ENCODE measurements around the gene CAPN7. TPM values are rescaled to one million over a fixed set of nuclear protein-coding genes. Genes with fewer than 3 reads are reported as not detected.

Gene CAPN7
- total RNA-seq, 5 donors from 2014 or later (not counting 1 experiment from before 2014, with no cell fraction given): 62.2 to 82.5 (median 74.6) TPM

DNA sequence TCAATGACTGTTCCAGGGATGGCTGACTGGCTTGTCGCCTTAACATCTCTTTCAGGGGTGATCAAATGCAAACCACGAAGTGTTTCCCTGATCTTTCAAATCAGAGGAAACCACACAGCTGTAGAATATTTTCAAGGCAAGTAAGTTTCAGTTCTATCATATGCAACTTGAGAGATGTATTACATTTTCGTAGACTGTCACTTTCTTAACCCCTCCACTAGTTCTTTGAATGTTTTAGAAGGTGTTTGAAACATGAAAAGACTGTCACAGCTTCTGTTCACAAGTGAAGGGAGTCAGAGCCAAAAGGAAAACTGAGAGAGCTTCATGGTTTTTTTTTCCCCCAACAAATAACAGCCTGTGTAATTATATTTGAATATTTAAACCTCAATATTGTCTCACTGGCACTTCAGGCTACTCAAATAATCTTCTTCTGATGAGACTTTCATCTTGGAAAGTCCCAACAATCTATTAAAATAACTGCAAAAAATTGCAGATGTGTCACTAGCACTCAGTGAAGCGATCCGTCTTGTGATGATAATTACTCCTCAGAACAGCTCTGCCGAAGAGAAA is 25.9 kb upstream of the CAPN7 start:
- Histone ChIP-seq H3K9me3 (no peaks in the 10 kb centered on the region), H3K36me3 (ENCODE audit: control insufficient read depth in 2 of 2, extremely low read depth in 1 of 2, insufficient read depth in 1 of 2, low read length in 1 of 2) (no peaks in the 10 kb centered on the region), H3K4me3 (ENCODE audit: control insufficient read depth in 1 of 2, extremely low read depth in 1 of 2, low read length in 1 of 2) (no peak overlapping the region), H3K4me1 (ENCODE audit: control insufficient read depth in 1 of 2, extremely low read depth in 1 of 2, insufficient read depth in 2 of 2, low read length in 2 of 2) (peaks cover 0 to 6% of the 10 kb centered on the region in 2 experiments), H3K27ac (ENCODE audit: low read length) (no peak overlapping the region), H3K27me3 (replicated peaks in 1 of 2; ENCODE audit: control insufficient read depth in 2 of 2, extremely low read depth in 1 of 2, insufficient read depth in 2 of 2, low read length in 1 of 2) (peaks cover 0 to 7% of the 10 kb centered on the region in 2 experiments)
- Mint-ChIP-seq H3K36me3 (no peaks in the 10 kb centered on the region), H3K4me1 (peaks cover 9 to 10% (median 9%) of the 10 kb centered on the region in 3 donors), H3K4me3 (no peak overlapping the region), H3K27ac (no peak overlapping the region), H3K27me3 (peaks cover 12 to 22% of the 10 kb centered on the region in 2 donors), H3K9me3 (no peaks in the 10 kb centered on the region)
- ATAC-seq (replicated peaks in 1 of 4): peak in 1 of 4 experiments; percentile 51
- no peak for DNase-seq
- POLR2A ChIA-PET: no interaction called here
- WGBS (ENCODE audit: insufficient coverage): 40% methylated on average over 2 of the region's 6 CpGs
- CTCF ChIA-PET: interaction anchor here in 1 of 2 donors (0.6 kb wide), 1 partner anchor 10 kb away, joined by 3 read pairs; no protein-coding TSS in a partner anchor

- POLR2A ChIA-PET: no interaction called here
- no CpG with 5 or more reads among the region's 1 CpG for WGBS (ENCODE audit: insufficient coverage)
Measured at GRCh38 chr3:15181511-15181910, 24.5 kb upstream of the CAPN7 start.

GRCh38 chr3:15181963-15182362 is 24.1 kb upstream of the CAPN7 start:
- H3K9me3 Mint-ChIP-seq: no peaks in the 10 kb centered on the region
- H3K27me3 Mint-ChIP-seq: peaks cover 4 to 21% of the 10 kb centered on the region in 2 donors
- H3K27ac Mint-ChIP-seq: no peak overlapping the region
- ChIA-PET POLR2A (interaction anchor here in 1 of 2 donors (0.7 kb wide), 1 partner anchor 31 kb away, joined by 3 read pairs; no protein-coding TSS in a partner anchor), CTCF (no interaction called here)
- Histone ChIP-seq H3K27me3 (replicated peaks in 1 of 2; ENCODE audit: control insufficient read depth in 2 of 2, extremely low read depth in 1 of 2, insufficient read depth in 2 of 2, low read length in 1 of 2) (peaks cover 0 to 12% of the 10 kb centered on the region in 2 experiments), H3K4me3 (ENCODE audit: control insufficient read depth in 1 of 2, extremely low read depth in 1 of 2, low read length in 1 of 2) (no peak overlapping the region), H3K36me3 (ENCODE audit: control insufficient read depth in 2 of 2, extremely low read depth in 1 of 2, insufficient read depth in 1 of 2, low read length in 1 of 2) (no peaks in the 10 kb centered on the region), H3K9me3 (no peaks in the 10 kb centered on the region), H3K4me1 (ENCODE audit: control insufficient read depth in 1 of 2, extremely low read depth in 1 of 2, insufficient read depth in 2 of 2, low read length in 2 of 2) (peaks cover 0 to 6% of the 10 kb centered on the region in 2 experiments), H3K27ac (ENCODE audit: low read length) (no peak overlapping the region)
- H3K4me1 Mint-ChIP-seq: peaks cover 9 to 10% (median 9%) of the 10 kb centered on the region in 3 donors
- H3K4me3 Mint-ChIP-seq: no peak overlapping the region
- no peaks in the 10 kb centered on the region for H3K36me3 Mint-ChIP-seq
- no peak for ATAC-seq (replicated peaks in 1 of 4)
- DNase-seq: no peak
- WGBS (ENCODE audit: insufficient coverage): no CpG with 5 or more reads among the region's 1 CpG

More at GRCh38 chr3:15181511-15181910, 24.5 kb upstream of the CAPN7 start:
- peaks cover 0 to 10% of the 10 kb centered on the region in 2 experiments for H3K27me3 ChIP-seq (replicated peaks in 1 of 2; ENCODE audit: control insufficient read depth in 2 of 2, extremely low read depth in 1 of 2, insufficient read depth in 2 of 2, low read length in 1 of 2)
- Mint-ChIP-seq H3K27me3 (peaks cover 4 to 19% of the 10 kb centered on the region in 2 donors), H3K9me3 (no peaks in the 10 kb centered on the region), H3K27ac (no peak overlapping the region), H3K4me3 (no peak overlapping the region), H3K4me1 (peaks cover 9 to 10% (median 9%) of the 10 kb centered on the region in 3 donors), H3K36me3 (no peaks in the 10 kb centered on the region)
- H3K9me3 ChIP-seq: no peaks in the 10 kb centered on the region
- H3K27ac ChIP-seq (ENCODE audit: low read length): no peak overlapping the region
- ATAC-seq (replicated peaks in 1 of 4): no peak
- H3K36me3 ChIP-seq (ENCODE audit: control insufficient read depth in 2 of 2, extremely low read depth in 1 of 2, insufficient read depth in 1 of 2, low read length in 1 of 2): no peaks in the 10 kb centered on the region
- no peak overlapping the region for H3K4me3 ChIP-seq (ENCODE audit: control insufficient read depth in 1 of 2, extremely low read depth in 1 of 2, low read length in 1 of 2)
- H3K4me1 ChIP-seq (ENCODE audit: control insufficient read depth in 1 of 2, extremely low read depth in 1 of 2, insufficient read depth in 2 of 2, low read length in 2 of 2): peaks cover 0 to 6% of the 10 kb centered on the region in 2 experiments
- CTCF ChIA-PET: no interaction called here
- DNase-seq: no peak

DNA sequence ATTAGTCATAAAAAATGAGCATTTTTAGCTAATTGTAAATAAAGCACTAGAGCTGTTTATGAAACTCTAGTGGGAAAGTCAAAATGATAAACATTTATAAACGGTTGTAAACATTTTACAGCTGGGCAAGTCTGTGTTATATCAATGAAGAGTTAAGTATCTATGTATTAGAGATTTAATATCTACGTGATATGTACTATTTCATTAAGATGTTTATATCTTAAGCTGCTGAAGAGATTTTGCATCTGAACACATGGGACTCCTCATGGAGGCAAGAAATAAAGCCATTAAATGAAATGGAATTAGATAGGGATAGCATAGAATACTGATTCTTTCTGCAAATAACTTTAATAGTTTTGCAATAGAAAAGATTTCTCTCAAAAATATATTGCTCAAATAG is 23.0 kb upstream of the CAPN7 start:
- Histone ChIP-seq H3K4me1 (ENCODE audit: control insufficient read depth in 1 of 2, extremely low read depth in 1 of 2, insufficient read depth in 2 of 2, low read length in 2 of 2) (peaks cover 0 to 6% of the 10 kb centered on the region in 2 experiments), H3K9me3 (no peaks in the 10 kb centered on the region), H3K36me3 (ENCODE audit: control insufficient read depth in 2 of 2, extremely low read depth in 1 of 2, insufficient read depth in 1 of 2, low read length in 1 of 2) (no peaks in the 10 kb centered on the region), H3K27ac (ENCODE audit: low read length) (no peak overlapping the region), H3K4me3 (ENCODE audit: control insufficient read depth in 1 of 2, extremely low read depth in 1 of 2, low read length in 1 of 2) (no peak overlapping the region), H3K27me3 (replicated peaks in 1 of 2; ENCODE audit: control insufficient read depth in 2 of 2, extremely low read depth in 1 of 2, insufficient read depth in 2 of 2, low read length in 1 of 2) (peaks cover 0 to 5% of the 10 kb centered on the region in 2 experiments)
- Mint-ChIP-seq H3K27me3 (peaks cover 4 to 21% of the 10 kb centered on the region in 2 donors), H3K4me1 (peaks cover 9 to 10% (median 9%) of the 10 kb centered on the region in 3 donors), H3K4me3 (no peak overlapping the region), H3K36me3 (no peaks in the 10 kb centered on the region), H3K27ac (no peak overlapping the region), H3K9me3 (no peaks in the 10 kb centered on the region)
- ATAC-seq (replicated peaks in 1 of 4) (no peak), DNase-seq (no peak)
- no CpG with 5 or more reads among the region's 2 CpGs for WGBS (ENCODE audit: insufficient coverage)
- POLR2A ChIA-PET: no interaction called here
- CTCF ChIA-PET: no interaction called here

GRCh38 chr3:15185404-15185803 is 20.6 kb upstream of the CAPN7 start:
- H3K36me3 ChIP-seq (ENCODE audit: control insufficient read depth in 2 of 2, extremely low read depth in 1 of 2, insufficient read depth in 1 of 2, low read length in 1 of 2): no peaks in the 10 kb centered on the region
- H3K9me3 ChIP-seq: no peaks in the 10 kb centered on the region
- Mint-ChIP-seq H3K36me3 (no peaks in the 10 kb centered on the region), H3K9me3 (no peaks in the 10 kb centered on the region), H3K27ac (no peak overlapping the region), H3K4me1 (peaks cover under 1 to 4% (median 3%) of the 10 kb centered on the region in 3 donors), H3K4me3 (no peak overlapping the region), H3K27me3 (peaks cover 4 to 16% of the 10 kb centered on the region in 2 donors)
- ATAC-seq (replicated peaks in 1 of 4) (no peak), DNase-seq (no peak)
- H3K4me1 ChIP-seq (ENCODE audit: control insufficient read depth in 1 of 2, extremely low read depth in 1 of 2, insufficient read depth in 2 of 2, low read length in 2 of 2): peaks cover 0 to 1% of the 10 kb centered on the region in 2 experiments
- CTCF ChIA-PET: interaction anchor here in 1 of 2 donors (0.5 kb wide), 1 partner anchor 11 kb away, joined by 4 read pairs; no protein-coding TSS in a partner anchor
- 100% methylated on average over 1 of the region's 2 CpGs for WGBS (ENCODE audit: insufficient coverage)
- H3K4me3 ChIP-seq (ENCODE audit: control insufficient read depth in 1 of 2, extremely low read depth in 1 of 2, low read length in 1 of 2): no peak overlapping the region
- no peak overlapping the region for H3K27ac ChIP-seq (ENCODE audit: low read length)
- H3K27me3 ChIP-seq (replicated peaks in 1 of 2; ENCODE audit: control insufficient read depth in 2 of 2, extremely low read depth in 1 of 2, insufficient read depth in 2 of 2, low read length in 1 of 2): peaks cover 0 to 5% of the 10 kb centered on the region in 2 experiments
- POLR2A ChIA-PET: interaction anchor here in 1 of 2 donors (0.7 kb wide), 1 partner anchor 1068 kb away, joined by 3 read pairs; no protein-coding TSS in a partner anchor

DNA sequence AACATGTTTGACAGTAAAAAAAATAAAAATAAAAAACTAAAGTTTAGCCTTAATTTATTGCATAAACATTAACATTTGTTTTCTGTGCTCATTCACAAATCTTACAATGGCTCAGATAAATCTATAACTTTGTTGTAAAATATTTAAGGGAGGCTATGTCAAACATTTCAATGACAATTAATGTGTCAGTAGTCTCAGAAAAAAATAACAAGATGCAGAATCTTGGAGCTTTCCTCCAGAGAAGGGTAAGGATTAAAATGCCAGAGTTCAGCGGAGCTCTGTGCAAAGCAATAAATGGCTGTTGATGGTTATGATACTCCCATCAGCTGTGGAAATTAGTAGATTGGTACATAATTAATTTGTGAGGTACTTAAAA is 20.0 kb upstream of the CAPN7 start:
- no peaks in the 10 kb centered on the region for H3K36me3 ChIP-seq (ENCODE audit: control insufficient read depth in 2 of 2, extremely low read depth in 1 of 2, insufficient read depth in 1 of 2, low read length in 1 of 2)
- H3K4me1 ChIP-seq (ENCODE audit: control insufficient read depth in 1 of 2, extremely low read depth in 1 of 2, insufficient read depth in 2 of 2, low read length in 2 of 2): no peaks in the 10 kb centered on the region
- no peak for ATAC-seq (replicated peaks in 1 of 4)
- WGBS (ENCODE audit: insufficient coverage): no CpG with 5 or more reads among the region's 1 CpG
- Mint-ChIP-seq H3K9me3 (no peaks in the 10 kb centered on the region), H3K36me3 (no peaks in the 10 kb centered on the region), H3K4me1 (no peaks in the 10 kb centered on the region), H3K27ac (no peak overlapping the region), H3K27me3 (peaks cover 4 to 12% of the 10 kb centered on the region in 2 donors), H3K4me3 (no peak overlapping the region)
- peaks cover 0 to 5% of the 10 kb centered on the region in 2 experiments for H3K27me3 ChIP-seq (replicated peaks in 1 of 2; ENCODE audit: control insufficient read depth in 2 of 2, extremely low read depth in 1 of 2, insufficient read depth in 2 of 2, low read length in 1 of 2)
- no peaks in the 10 kb centered on the region for H3K9me3 ChIP-seq
- ChIA-PET POLR2A (interaction anchor here in 1 of 2 donors (0.6 kb wide), 1 partner anchor 53 kb away, joined by 4 read pairs; no protein-coding TSS in a partner anchor), CTCF (no interaction called here)
- no peak overlapping the region for H3K27ac ChIP-seq (ENCODE audit: low read length)
- no peak overlapping the region for H3K4me3 ChIP-seq (ENCODE audit: control insufficient read depth in 1 of 2, extremely low read depth in 1 of 2, low read length in 1 of 2)
- no peak for DNase-seq

Data from T-cell (primary cell).